BJ (cell line): Measurements from ENCODE around the gene TAS2R60. TPM values are rescaled to one million over a fixed set of nuclear protein-coding genes. Genes with fewer than 3 reads are reported as not detected.
"Not testable (repeated sequence)": the region's sequence is repeated elsewhere in the genome, so short reads cannot be mapped to it uniquely, and the experiment has no call there.

ENCODE experiments used
- CTCF ChIA-PET: fragments of 350-600 bp; formaldehyde crosslinking; extraction: SDS; loops from one replicate; lab custom pipeline; 2021; ENCODE audit warnings: antibody characterized with exemption, inconsistent platforms; lab: Yijun Ruan, JAX
- POLR2A ChIA-PET: fragments of 300-600 bp; sonication (Branson Sonifier 250); formaldehyde crosslinking; extraction: SDS; loops from one replicate; lab custom pipeline; 2021; ENCODE audit warnings: antibody characterized with exemption; lab: Charles Lee
- DNase-seq: peaks from one replicate; pipeline ENCODE4 v3.0.0-alpha.2; 2011; ENCODE audit warnings: low read depth
- H3K27me3 ChIP-seq: 2 replicates; pipeline ENCODE4 v1.6.0; 2011; ENCODE audit warnings: low read length; ENCODE audit not compliant: control insufficient read depth, insufficient read depth
- H3K36me3 ChIP-seq: 2 replicates; pipeline ENCODE4 v1.5.1; 2011; ENCODE audit warnings: low read length; ENCODE audit not compliant: control insufficient read depth, insufficient read depth
- H3K4me3 ChIP-seq: 2 replicates; pipeline ENCODE4 v1.5.1; 2011; ENCODE audit warnings: low read depth, mild to moderate bottlenecking, control low read depth, low read length
- CTCF ChIP-seq: IDR thresholded peaks from 2 replicates; pipeline ENCODE4 v1.5.1; 2011; ENCODE audit warnings: low read depth, mild to moderate bottlenecking, control low read depth, inconsistent platforms, low read length, moderate library complexity; ENCODE audit not compliant: insufficient read depth
- polyA plus RNA-seq: library from polyadenylated mRNA; depleted of rRNA; stranded (reverse); fragments of >200 nt; gene quantifications from 2 replicates; pipeline ENCODE4 v1.2.3, GENCODE V29; 2011

Gene TAS2R60
- polyA plus RNA-seq, 1 experiment, result not detected

- Histone ChIP-seq H3K27me3 (no peaks in the 10 kb centered on the region), H3K4me3 (no peak overlapping the region), H3K36me3 (no peaks in the 10 kb centered on the region)
- peak; percentile 79 for DNase-seq
- TF ChIP-seq CTCF, result no peak
- ChIA-PET POLR2A (no interaction called here), CTCF (interaction anchor here (0.6 to 0.7 kb wide), 5 partner anchors 14 to 853 kb away, joined by 3 to 4 read pairs (median 3); no protein-coding TSS in a partner anchor)
Observed at GRCh38 chr7:143485500-143485899, 42.2 kb downstream of the TAS2R60 start.

- H3K4me3 ChIP-seq, POLR2A ChIA-PET, CTCF ChIA-PET, H3K27me3 ChIP-seq, H3K36me3 ChIP-seq, DNase-seq: not testable (repeated sequence)
Observed at GRCh38 chr7:143486266-143486665, 43.0 kb downstream of the TAS2R60 start.

- Histone ChIP-seq H3K27me3 (no peaks in the 10 kb centered on the region), H3K36me3 (no peaks in the 10 kb centered on the region), H3K4me3 (no peak overlapping the region)
- ChIA-PET POLR2A (interaction anchor here (0.6 kb wide), 1 partner anchor 63 kb away, joined by 4 read pairs; no protein-coding TSS in a partner anchor), CTCF (interaction anchor here (1.1 to 1.5 kb wide), 2 partner anchors 14 to 18 kb away, joined by 3 to 4 read pairs; no protein-coding TSS in a partner anchor)
- no peak for DNase-seq
- no peak for TF ChIP-seq CTCF
Observed at GRCh38 chr7:143487061-143487460, 43.8 kb downstream of the TAS2R60 start.

- DNase-seq, result no peak
- ChIA-PET POLR2A (interaction anchor here (0.6 kb wide), 1 partner anchor 64 kb away, joined by 4 read pairs; no protein-coding TSS in a partner anchor), CTCF (interaction anchor here (1.1 to 1.5 kb wide), 2 partner anchors 14 to 17 kb away, joined by 3 to 4 read pairs; no protein-coding TSS in a partner anchor)
- no peak for TF ChIP-seq CTCF
- Histone ChIP-seq H3K36me3 (no peaks in the 10 kb centered on the region), H3K4me3 (no peak overlapping the region), H3K27me3 (no peaks in the 10 kb centered on the region)
Observed at GRCh38 chr7:143487566-143487965, 44.3 kb downstream of the TAS2R60 start.

- ChIA-PET CTCF (interaction anchor here (0.7 to 3.4 kb wide), 12 partner anchors 9 to 251 kb away, joined by 3 to 18 read pairs (median 4); partner anchors contain the start of gene GSTK1), POLR2A (no interaction called here)
- no peak overlapping the region for H3K4me3 ChIP-seq
- TF ChIP-seq CTCF, result peak; percentile 78
- DNase-seq, result no peak
- H3K27me3 ChIP-seq, result no peaks in the 10 kb centered on the region
- H3K36me3 ChIP-seq, result no peaks in the 10 kb centered on the region
Observed at GRCh38 chr7:143490717-143491306, 47.6 kb downstream of the TAS2R60 start.
